ENCODE measurements around the gene BCL2L1. TPM values are rescaled to one million over a fixed set of nuclear protein-coding genes. Genes with fewer than 3 reads are reported as not detected.
"Not testable (repeated sequence)": the region's sequence is repeated elsewhere in the genome, so short reads cannot be mapped to it uniquely, and the experiment has no call there.

The BCL2L1 gene
- total RNA-seq, 2 experiments from 2014 or later = 126 to 129 TPM

DNA sequence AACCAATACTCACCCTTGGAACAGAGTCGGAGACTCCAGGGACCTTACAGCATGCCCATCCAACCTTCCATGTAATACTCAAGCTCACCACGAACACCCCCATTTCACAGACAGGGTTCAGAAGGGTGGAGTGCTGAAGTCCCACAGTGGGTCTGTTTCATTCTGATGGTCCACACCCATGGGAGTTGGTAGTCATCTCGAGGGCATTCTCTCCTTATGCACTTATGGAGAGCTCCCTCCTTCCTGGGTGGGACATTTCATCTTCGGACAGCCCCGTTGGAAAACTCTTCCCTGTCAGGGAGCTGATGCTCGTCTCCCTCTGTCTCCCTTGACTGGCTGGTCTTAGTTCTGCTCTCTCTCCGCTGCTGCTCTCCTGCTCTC is 46.1 kb downstream of the BCL2L1 start:
- intact Hi-C loops (cut with micrococcal nuclease) = no loop called here
- Mint-ChIP-seq H3K27me3 (no peaks in the 10 kb centered on the region), H3K27ac (peak overlapping the region; percentile 92), H3K4me1 (ENCODE audit: low read depth) (peaks cover 86% of the 10 kb centered on the region), H3K9me3 (no peaks in the 10 kb centered on the region), H3K36me3 (peaks cover 61% of the 10 kb centered on the region), H3K4me3 (peak overlapping the region; percentile 78)
- ChIA-PET CTCF (interaction anchor here (0.7 to 6.2 kb wide), 9 partner anchors 11 to 109 kb away, joined by 3 to 75 read pairs (median 4); partner anchors contain the start of gene BCL2L1), POLR2A (interaction anchor here (1.4 to 3.7 kb wide), 3 partner anchors 9 to 41 kb away, joined by 4 to 30 read pairs (median 5); no protein-coding TSS in a partner anchor)
- DNase-seq = no peak

DNA sequence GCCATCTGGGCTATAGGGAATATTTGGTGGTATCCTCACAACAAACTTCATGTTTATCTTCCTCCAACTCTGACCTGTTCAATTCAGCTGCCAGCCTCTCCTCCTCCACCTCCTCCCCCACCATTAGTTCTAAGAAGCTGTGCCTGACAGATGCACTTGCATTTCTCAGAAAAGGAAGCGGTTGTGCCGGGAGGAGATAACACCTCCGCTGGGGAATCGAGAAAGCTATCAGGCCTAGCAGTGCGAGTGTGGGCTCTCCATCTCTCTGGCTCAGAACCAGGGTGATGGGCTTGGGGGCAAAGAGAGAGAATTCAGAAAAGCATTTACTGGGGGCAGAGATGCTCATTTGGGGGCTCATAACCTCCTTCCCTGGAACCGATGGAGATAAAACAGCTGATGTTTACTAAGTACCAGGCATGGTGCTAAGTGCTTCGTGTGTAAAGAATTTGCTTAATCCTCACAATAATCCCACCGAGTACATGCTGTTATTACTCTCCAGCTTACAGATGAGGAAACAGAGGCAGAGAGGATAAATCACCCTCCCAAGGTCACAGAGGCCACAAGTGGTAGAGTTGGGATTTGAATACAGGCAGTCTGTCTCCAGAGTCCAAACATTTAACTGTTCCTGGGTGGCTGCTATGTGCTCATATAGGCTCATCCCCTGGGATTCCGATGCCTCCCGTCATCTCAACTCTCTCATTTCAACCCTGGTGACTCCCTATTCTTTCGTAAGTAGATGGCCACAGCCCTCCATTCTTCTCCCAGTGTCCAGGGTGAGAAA is 46.6 kb downstream of the BCL2L1 start:
- ChIA-PET CTCF (interaction anchor here (0.6 to 6.2 kb wide), 11 partner anchors 8 to 108 kb away, joined by 3 to 75 read pairs (median 5); partner anchors contain the start of gene BCL2L1), POLR2A (interaction anchor here (0.5 to 3.7 kb wide), 9 partner anchors 8 to 73 kb away, joined by 3 to 30 read pairs (median 5); partner anchors contain the start of gene BCL2L1)
- Mint-ChIP-seq H3K27ac (peak overlapping the region; percentile 92), H3K4me3 (peak overlapping the region; percentile 78), H3K4me1 (ENCODE audit: low read depth) (peaks cover 84% of the 10 kb centered on the region), H3K27me3 (no peaks in the 10 kb centered on the region), H3K36me3 (peaks cover 63% of the 10 kb centered on the region), H3K9me3 (no peaks in the 10 kb centered on the region)
- DNase-seq = peak; percentile 83
- intact Hi-C loops (cut with micrococcal nuclease) = loop anchor here (1.0 kb wide), 4 partner anchors 14 to 46 kb away; partner anchors contain the start of gene BCL2L1

DNA sequence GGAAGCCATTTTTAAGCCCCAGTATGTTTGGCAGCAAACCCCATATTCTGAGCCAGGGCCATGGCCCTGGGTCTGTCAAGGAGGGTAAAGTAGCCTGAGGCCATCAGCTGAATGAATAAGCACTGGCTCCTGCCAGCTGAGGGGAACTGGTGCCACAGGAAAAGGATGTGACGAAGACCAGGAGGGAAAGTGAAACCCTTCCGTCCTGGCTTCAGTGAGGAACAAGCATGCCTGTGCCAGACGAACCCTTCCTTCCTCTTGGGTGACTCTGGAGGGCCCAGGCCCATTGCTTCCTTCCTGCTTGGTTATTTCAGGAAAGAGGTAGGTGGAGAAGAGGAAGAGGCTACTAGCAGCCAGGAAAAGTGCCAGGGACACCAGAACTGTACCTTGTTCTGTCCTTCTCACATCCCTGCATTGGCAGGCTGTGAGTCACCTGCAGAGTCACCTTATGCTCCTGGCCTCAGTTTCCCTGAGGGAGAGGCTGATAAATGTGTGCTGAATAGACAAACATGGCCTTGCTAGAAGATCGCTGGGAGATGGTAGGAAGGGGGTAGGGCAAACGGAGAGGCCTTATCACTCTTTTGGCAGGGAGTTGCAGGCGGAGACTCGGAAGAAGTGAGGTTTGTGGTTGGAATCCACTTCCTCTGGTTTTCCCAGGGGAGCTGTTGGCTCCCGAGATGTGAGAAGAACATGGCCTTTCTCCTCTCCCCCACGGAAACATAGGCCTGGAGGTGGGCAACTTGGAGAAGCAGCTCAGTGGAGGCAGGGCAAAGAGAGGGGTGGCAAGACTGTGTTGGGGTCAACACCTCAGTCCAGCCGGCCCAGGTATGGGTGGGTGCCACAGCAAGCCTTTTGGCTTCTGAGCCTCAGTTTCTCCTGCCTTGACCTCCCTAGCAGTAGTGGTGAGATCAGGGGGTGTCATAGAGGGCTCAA is 47.5 kb downstream of the BCL2L1 start:
- Mint-ChIP-seq H3K27ac (peak overlapping the region; percentile 92), H3K27me3 (no peaks in the 10 kb centered on the region), H3K4me3 (peak overlapping the region; percentile 78), H3K4me1 (ENCODE audit: low read depth) (peaks cover 76% of the 10 kb centered on the region), H3K36me3 (peaks cover 59% of the 10 kb centered on the region), H3K9me3 (no peaks in the 10 kb centered on the region)
- CTCF ChIA-PET = interaction anchor here (1.3 to 6.2 kb wide), 10 partner anchors 9 to 62 kb away, joined by 3 to 75 read pairs (median 6); partner anchors contain the start of gene BCL2L1
- intact Hi-C loops (cut with micrococcal nuclease) = loop anchor here (1.0 kb wide), 4 partner anchors 13 to 47 kb away; partner anchors contain the start of gene BCL2L1
- POLR2A ChIA-PET = interaction anchor here (0.5 to 3.7 kb wide), 12 partner anchors 7 to 72 kb away, joined by 3 to 30 read pairs (median 4); partner anchors contain the start of gene BCL2L1
- DNase-seq = peak; percentile 86

DNA sequence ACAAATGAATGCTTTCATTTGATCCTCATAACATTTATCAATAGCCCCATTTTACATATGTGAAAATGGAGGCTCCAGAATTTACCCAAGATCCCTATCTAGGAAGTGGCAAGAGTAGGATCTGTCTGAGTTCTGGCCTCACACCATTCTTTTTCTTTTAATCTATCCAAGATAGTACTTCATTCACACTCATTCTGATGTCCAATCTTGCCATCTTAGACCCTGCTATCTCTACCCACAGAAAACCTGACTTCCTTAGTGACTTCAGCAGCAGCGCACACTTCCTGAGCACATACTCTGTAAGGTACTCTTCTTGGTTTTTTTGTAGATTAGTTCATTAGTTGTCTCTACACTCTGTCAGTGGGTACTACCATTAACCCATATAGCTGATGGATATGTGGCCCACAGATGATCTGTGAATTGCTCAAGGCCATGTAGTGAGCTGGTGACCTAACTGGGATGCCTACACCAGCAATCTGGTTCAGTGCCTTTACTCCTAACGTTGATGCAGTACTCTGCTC is 48.7 kb downstream of the BCL2L1 start:
- DNase-seq = no peak
- CTCF ChIA-PET = interaction anchor here (1.3 to 6.2 kb wide), 5 partner anchors 10 to 49 kb away, joined by 4 to 75 read pairs (median 32); partner anchors contain the start of gene BCL2L1
- intact Hi-C loops (cut with micrococcal nuclease) = no loop called here
- Mint-ChIP-seq H3K36me3 (peaks cover 65% of the 10 kb centered on the region), H3K27ac (peak overlapping the region; percentile 92), H3K4me3 (no peak overlapping the region), H3K9me3 (no peaks in the 10 kb centered on the region), H3K4me1 (ENCODE audit: low read depth) (peaks cover 77% of the 10 kb centered on the region), H3K27me3 (no peaks in the 10 kb centered on the region)
- POLR2A ChIA-PET = interaction anchor here (0.7 to 3.7 kb wide), 5 partner anchors 11 to 49 kb away, joined by 3 to 30 read pairs (median 4); partner anchors contain the start of gene BCL2L1

DNA sequence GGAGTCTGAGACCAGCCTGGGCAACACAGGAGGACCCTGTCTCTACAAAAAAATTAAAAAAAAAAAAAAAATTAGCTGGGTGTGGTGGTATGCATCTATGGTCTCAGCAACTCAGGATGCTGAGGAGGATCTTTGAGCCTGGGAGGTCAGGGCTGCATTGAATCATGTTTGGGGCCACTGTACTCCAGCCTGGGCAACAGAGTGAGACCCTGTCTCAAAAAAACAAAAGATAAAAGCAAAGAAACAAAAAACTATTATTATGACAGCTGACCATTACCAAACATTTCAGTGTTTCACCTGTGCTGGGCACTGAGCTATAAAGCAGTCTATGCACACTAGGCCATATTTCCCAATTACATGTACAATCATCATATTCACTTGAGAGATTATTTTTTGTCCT is 49.2 kb downstream of the BCL2L1 start:
- ChIA-PET CTCF (interaction anchor here (1.3 to 6.2 kb wide), 4 partner anchors 9 to 49 kb away, joined by 4 to 75 read pairs (median 22); partner anchors contain the start of gene BCL2L1), POLR2A (interaction anchor here (0.7 to 2.7 kb wide), 2 partner anchors 12 to 49 kb away, joined by 3 to 30 read pairs; partner anchors contain the start of gene BCL2L1)
- Mint-ChIP-seq H3K36me3 (peaks cover 59% of the 10 kb centered on the region), H3K4me3 (no peak overlapping the region), H3K27ac (peak overlapping the region; percentile 92), H3K27me3 (no peaks in the 10 kb centered on the region), H3K4me1 (ENCODE audit: low read depth) (peaks cover 71% of the 10 kb centered on the region), H3K9me3 (no peaks in the 10 kb centered on the region)
- DNase-seq = no peak
- intact Hi-C loops (cut with micrococcal nuclease) = no loop called here

DNA sequence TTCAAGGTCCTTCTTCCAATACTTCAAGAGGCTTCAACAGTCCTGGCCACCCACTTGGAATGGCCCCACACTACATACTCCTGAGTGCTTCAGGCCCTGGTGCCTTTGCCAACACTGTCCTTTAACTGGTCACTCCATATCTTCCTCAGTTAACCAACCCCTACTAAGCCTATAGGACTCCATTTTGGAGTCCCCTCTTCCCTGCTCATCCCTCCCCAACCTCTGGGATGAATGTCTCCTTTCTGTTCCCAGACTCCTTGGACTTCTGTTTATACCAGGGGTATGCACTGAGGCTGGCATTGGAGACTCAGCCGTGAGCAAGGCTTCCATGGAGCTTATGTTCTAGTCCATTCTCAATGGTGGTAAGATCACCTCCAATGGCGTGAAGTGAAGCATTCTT is 51.3 kb downstream of the BCL2L1 start:
- Mint-ChIP-seq H3K4me1 (ENCODE audit: low read depth) (peaks cover 67% of the 10 kb centered on the region), H3K27me3 (no peaks in the 10 kb centered on the region), H3K4me3 (no peak overlapping the region), H3K36me3 (peaks cover 59% of the 10 kb centered on the region), H3K27ac (peak overlapping the region; percentile 69), H3K9me3 (no peaks in the 10 kb centered on the region)
- no peak for DNase-seq
- POLR2A ChIA-PET = interaction anchor here (1.5 kb wide), 1 partner anchor 46 kb away, joined by 3 read pairs; no protein-coding TSS in a partner anchor
- intact Hi-C loops (cut with micrococcal nuclease) = no loop called here
- CTCF ChIA-PET = no interaction called here

DNA sequence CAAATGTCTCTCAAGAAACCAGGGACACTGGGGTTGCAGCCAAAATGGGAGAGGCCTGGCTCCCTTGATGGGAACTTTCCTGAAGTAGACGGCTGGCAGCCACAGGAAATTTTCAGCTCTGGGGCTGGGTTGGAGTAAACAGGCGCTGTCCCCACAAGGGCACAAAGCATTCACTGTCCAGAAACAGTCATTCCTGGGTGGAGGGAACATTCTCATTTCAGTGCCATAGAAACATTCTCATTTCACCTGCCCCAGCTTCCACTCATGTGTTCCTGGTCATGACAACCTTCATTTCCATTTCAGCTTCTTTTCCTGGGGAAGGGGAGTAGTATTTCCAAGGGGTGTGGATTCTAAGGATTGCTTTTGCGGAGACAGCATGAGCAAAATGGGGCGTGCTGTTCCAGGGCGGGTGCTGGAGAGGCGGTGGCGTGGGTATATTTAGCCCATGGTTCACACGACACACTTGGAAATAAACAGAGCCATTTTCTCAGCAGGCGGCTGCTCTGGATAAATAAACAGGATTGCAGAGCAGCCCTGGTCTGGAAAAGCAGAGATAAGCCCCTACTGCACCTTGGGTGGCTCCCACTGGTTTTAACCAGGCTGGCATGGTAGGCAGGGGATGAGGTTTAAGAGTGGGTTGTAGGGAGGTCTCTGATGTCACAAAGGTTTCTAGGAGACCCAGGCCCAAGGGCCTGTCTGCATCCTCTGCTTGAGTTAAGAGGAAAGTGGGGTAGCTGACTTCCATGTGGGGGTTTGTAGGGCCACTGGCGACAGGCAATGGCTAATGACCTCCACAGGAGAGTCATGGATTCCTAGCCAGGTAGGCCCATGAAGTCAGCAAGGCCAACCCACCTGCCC is 52.1 kb downstream of the BCL2L1 start:
- Mint-ChIP-seq H3K27ac (peak overlapping the region; percentile 76), H3K4me1 (ENCODE audit: low read depth) (peaks cover 67% of the 10 kb centered on the region), H3K4me3 (no peak overlapping the region), H3K27me3 (no peaks in the 10 kb centered on the region), H3K9me3 (no peaks in the 10 kb centered on the region), H3K36me3 (peaks cover 62% of the 10 kb centered on the region)
- CTCF ChIA-PET = interaction anchor here (1.0 to 1.3 kb wide), 2 partner anchors 53 to 58 kb away, joined by 4 to 6 read pairs; no protein-coding TSS in a partner anchor
- no peak for DNase-seq
- intact Hi-C loops (cut with micrococcal nuclease) = no loop called here
- POLR2A ChIA-PET = interaction anchor here (1.5 kb wide), 1 partner anchor 47 kb away, joined by 3 read pairs; no protein-coding TSS in a partner anchor

DNA sequence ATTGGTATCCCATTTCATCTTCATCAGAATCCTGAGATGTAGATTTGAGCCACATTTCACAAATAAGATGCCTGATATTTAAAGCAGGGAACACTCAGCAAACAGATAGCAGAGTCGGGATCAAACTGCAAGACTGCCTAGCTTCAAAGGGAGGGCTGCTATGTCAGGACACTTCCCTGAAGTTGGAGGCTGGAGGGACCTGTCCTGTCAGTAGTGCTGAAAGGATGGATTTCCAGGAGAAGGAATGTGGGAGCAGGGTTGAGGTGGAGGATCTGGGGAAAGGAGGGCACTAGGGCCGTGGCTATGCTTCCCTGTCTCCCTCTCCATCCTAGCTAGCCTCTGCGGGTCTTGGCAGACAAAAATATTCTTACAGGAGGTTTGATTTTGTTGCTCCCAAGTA is 52.8 kb downstream of the BCL2L1 start:
- Mint-ChIP-seq H3K4me1 (ENCODE audit: low read depth) (peaks cover 67% of the 10 kb centered on the region), H3K27ac (peak overlapping the region; percentile 76), H3K9me3 (no peaks in the 10 kb centered on the region), H3K36me3 (peaks cover 64% of the 10 kb centered on the region), H3K4me3 (no peak overlapping the region), H3K27me3 (no peaks in the 10 kb centered on the region)
- intact Hi-C loops (cut with micrococcal nuclease) = no loop called here
- ChIA-PET CTCF (interaction anchor here (1.0 to 1.7 kb wide), 4 partner anchors 36 to 57 kb away, joined by 3 to 11 read pairs (median 5); partner anchors contain the start of gene BCL2L1), POLR2A (no interaction called here)
- no peak for DNase-seq

DNA sequence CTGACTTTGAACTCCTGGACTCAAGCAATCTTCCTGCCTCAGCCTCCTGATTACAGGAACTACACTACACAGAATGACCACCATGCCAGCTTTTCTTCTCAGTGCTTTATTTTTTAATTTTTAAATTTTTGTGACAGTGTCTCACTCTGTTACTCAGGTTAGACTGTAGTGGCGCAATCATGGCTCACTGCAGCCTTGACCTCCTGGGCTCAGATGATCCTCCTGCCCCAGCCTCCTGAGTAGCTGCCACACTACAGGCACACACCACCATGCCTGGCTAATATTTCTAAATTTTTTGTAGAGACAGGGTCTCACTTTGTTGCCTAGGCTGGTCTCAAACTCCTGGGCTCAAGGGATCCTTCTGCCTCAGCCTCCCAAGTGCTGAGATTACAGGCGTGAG is 53.7 kb downstream of the BCL2L1 start:
- intact Hi-C loops (cut with micrococcal nuclease); H3K9me3 Mint-ChIP-seq; H3K4me3 Mint-ChIP-seq; H3K27me3 Mint-ChIP-seq; DNase-seq: not testable (repeated sequence)
- ChIA-PET CTCF (interaction anchor here (1.1 to 1.7 kb wide), 2 partner anchors 35 to 54 kb away, joined by 3 to 11 read pairs; partner anchors contain the start of gene BCL2L1), POLR2A (interaction anchor here (0.6 kb wide), 1 partner anchor 14 kb away, joined by 4 read pairs; no protein-coding TSS in a partner anchor)
- Mint-ChIP-seq H3K36me3 (peaks cover 61% of the 10 kb centered on the region), H3K27ac (peak overlapping the region; percentile 76), H3K4me1 (ENCODE audit: low read depth) (peaks cover 67% of the 10 kb centered on the region)

All from activated CD4-positive, alpha-beta memory T cell treated with anti-CD3 and anti-CD28 coated beads for 36 hours (primary cell).